AG10803 (cell line): ENCODE measurements around the gene FTO.

Source experiments
- DNase-seq: peaks from one replicate; pipeline ENCODE4 v3.0.0; 2010; ENCODE audit warnings: low read depth
- H3K4me3 ChIP-seq: 2 replicates; pipeline ENCODE4 v1.5.1; 2011; ENCODE audit warnings: mild to moderate bottlenecking, low read length, control low read depth
- CTCF ChIP-seq: conservative IDR thresholded peaks from 2 replicates; pipeline ENCODE4 v1.5.1; 2011; ENCODE audit warnings: mild to moderate bottlenecking, low read length, control low read depth, inconsistent platforms

FTO gene

GRCh38 chr16:54143934-54144571, 440.1 kb downstream of the FTO start:
- TF ChIP-seq CTCF, result no peak
- no peak for DNase-seq
- H3K4me3 ChIP-seq, result no peak overlapping the region

GRCh38 chr16:54144572-54144947, 440.6 kb downstream of the FTO start:
- H3K4me3 ChIP-seq, result no peak overlapping the region
- no peak for TF ChIP-seq CTCF
- DNase-seq, result no peak

GRCh38 chr16:54145881-54146280, 441.9 kb downstream of the FTO start:
- no peak for DNase-seq
- H3K4me3 ChIP-seq, result no peak overlapping the region
- TF ChIP-seq CTCF, result no peak

GRCh38 chr16:54148974-54149373, 445.0 kb downstream of the FTO start:
- no peak for TF ChIP-seq CTCF
- no peak overlapping the region for H3K4me3 ChIP-seq
- DNase-seq, result no peak

- H3K4me3 ChIP-seq, result no peak overlapping the region
- DNase-seq, result no peak
- no peak for TF ChIP-seq CTCF
Measured at GRCh38 chr16:54150861-54151260, 446.9 kb downstream of the FTO start.

GRCh38 chr16:54152362-54153239, 448.6 kb downstream of the FTO start:
- DNase-seq, result no peak
- TF ChIP-seq CTCF, result no peak
- H3K4me3 ChIP-seq, result no peak overlapping the region
